Activated CD4-positive, CD25-positive, alpha-beta regulatory T cell (primary cell): ENCODE data around the gene ATP6V0B.

ENCODE experiments used
- DNase-seq, 4 experiments: peaks; one replicate each; lab custom pipeline; 2025; lab: John Stamatoyannopoulos, UW

ATP6V0B gene

GRCh38 chr1:44002606-44003157 lies 27.9 kb downstream of the ATP6V0B start:
- DNase-seq, result no peak

- DNase-seq, result no peak
Observed at GRCh38 chr1:44008259-44008658, 33.5 kb downstream of the ATP6V0B start.

- no peak for DNase-seq
Observed at GRCh38 chr1:44010935-44011471, 36.2 kb downstream of the ATP6V0B start.

- no peak for DNase-seq
Observed at GRCh38 chr1:44012404-44012803, 37.6 kb downstream of the ATP6V0B start.

- no peak for DNase-seq
Observed at GRCh38 chr1:44012941-44013609, 38.3 kb downstream of the ATP6V0B start.

GRCh38 chr1:44013949-44014348 lies 39.2 kb downstream of the ATP6V0B start:
- DNase-seq, result no peak

GRCh38 chr1:44014365-44015104 lies 39.8 kb downstream of the ATP6V0B start:
- DNase-seq, result no peak

- DNase-seq, result no peak
Observed at GRCh38 chr1:44015206-44015605, 40.4 kb downstream of the ATP6V0B start.

GRCh38 chr1:44016041-44016889 lies 41.5 kb downstream of the ATP6V0B start:
- DNase-seq, result no peak

- no peak for DNase-seq
Observed at GRCh38 chr1:44016890-44017400, 42.2 kb downstream of the ATP6V0B start.

GRCh38 chr1:44019466-44019948 lies 44.7 kb downstream of the ATP6V0B start:
- no peak for DNase-seq

GRCh38 chr1:44020464-44020863 lies 45.7 kb downstream of the ATP6V0B start:
- no peak for DNase-seq

GRCh38 chr1:44021156-44021555 lies 46.4 kb downstream of the ATP6V0B start:
- no peak for DNase-seq

- no peak for DNase-seq
Observed at GRCh38 chr1:44021581-44022321, 47.0 kb downstream of the ATP6V0B start.

GRCh38 chr1:44024031-44024902 lies 49.5 kb downstream of the ATP6V0B start:
- DNase-seq, result no peak

GRCh38 chr1:44024903-44025525 lies 50.3 kb downstream of the ATP6V0B start:
- no peak for DNase-seq

- DNase-seq, result no peak
Observed at GRCh38 chr1:44025816-44026215, 51.1 kb downstream of the ATP6V0B start.

- no peak for DNase-seq
Observed at GRCh38 chr1:44027320-44027719, 52.6 kb downstream of the ATP6V0B start.
